Skeletal muscle tissue (tissue), 4 donors: Measurements from ENCODE around the gene FAM174C. TPM values are rescaled to one million over a fixed set of nuclear protein-coding genes. Genes with fewer than 3 reads are reported as not detected.

Experiments
- H3K27ac ChIP-seq: one replicate; pipeline ENCODE4 v1.7.0; 2013; ENCODE audit warnings: mild to moderate bottlenecking, low read depth, low read length, inconsistent platforms
- H3K27me3 ChIP-seq, 3 donors: one replicate each; pipeline ENCODE4 v1.7.0; 2013; ENCODE audit warnings: low read length in 3 of 3; ENCODE audit not compliant: control insufficient read depth in 3 of 3, insufficient read depth in 3 of 3
- H3K36me3 ChIP-seq, 3 donors: one replicate each; pipeline ENCODE4 v1.7.0; 2013; ENCODE audit warnings: low read length in 3 of 3; ENCODE audit not compliant: control insufficient read depth in 3 of 3, insufficient read depth in 3 of 3
- H3K4me1 ChIP-seq, 3 donors: one replicate each; pipeline ENCODE4 v1.7.0; 2013; ENCODE audit warnings: low read length in 3 of 3, mild to moderate bottlenecking in 3 of 3; ENCODE audit not compliant: control insufficient read depth in 3 of 3, insufficient read depth in 3 of 3
- H3K4me3 ChIP-seq, 3 donors: one replicate each; pipeline ENCODE4 v1.7.0; 2013; ENCODE audit warnings: low read length in 3 of 3
- H3K9ac ChIP-seq, 3 donors: one replicate each; pipeline ENCODE4 v1.7.0; 2013; ENCODE audit warnings: low read length in 3 of 3, mild to moderate bottlenecking in 3 of 3, moderate library complexity in 2 of 3, low read depth in 1 of 3
- H3K9me3 ChIP-seq, 3 donors: one replicate each; pipeline ENCODE4 v1.7.0; 2013; ENCODE audit warnings: low read length in 3 of 3; ENCODE audit not compliant: control insufficient read depth in 3 of 3
- total RNA-seq: library from RNA; depleted of rRNA; stranded (reverse); fragments of >200 nt; gene quantifications from one replicate; pipeline ENCODE4 v1.2.3, GENCODE V29; 2014
- donor health status: Osteomylitis.

The FAM174C gene
- total RNA-seq, 1 donor from 2014 or later, result 9.4 TPM

DNA sequence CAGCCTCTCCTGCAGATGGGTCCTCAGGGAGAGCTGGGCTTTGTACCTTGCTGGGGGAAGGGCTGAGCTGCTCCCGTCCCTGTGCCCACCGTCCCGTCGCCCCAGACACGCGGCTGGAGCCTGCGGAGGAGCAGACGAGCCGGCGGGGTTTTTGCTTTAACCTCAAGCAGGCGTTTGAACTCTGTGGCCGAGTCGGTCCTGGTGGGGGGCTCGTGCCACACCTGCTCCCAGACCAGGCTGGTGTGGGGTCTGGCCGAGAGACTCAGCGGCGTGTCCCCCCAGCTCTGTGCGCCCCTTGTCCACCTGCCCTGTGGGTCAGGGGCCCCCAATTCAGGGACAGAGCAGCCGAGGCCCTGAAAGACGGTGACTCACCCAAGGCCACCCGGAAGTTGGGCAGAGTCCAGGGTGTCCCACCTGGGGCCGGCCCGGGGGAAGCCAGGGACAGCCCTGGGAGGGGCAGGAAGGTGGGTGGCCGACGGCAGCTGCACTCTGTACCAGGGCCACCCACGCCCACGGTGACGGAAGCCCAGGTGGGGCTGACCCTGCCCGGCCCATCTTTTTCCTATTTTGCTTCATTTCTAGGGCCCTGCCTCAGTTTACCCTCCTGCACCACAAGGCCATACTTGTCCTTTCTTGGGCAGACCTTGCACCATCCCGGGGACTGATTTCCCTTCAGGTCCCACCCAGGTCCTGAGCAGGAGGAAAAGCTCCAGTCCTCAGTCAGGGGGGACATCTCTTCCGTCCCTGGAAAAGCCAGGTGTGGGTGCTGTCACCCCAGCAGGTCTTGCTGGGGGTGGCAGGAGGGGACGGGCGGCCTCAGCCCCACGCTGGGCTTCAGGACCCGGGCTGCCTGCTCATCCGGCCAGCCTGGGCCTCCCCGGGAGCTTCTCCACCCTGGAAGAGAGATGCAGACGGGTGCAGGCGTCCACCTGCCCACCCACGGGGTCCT is 15.6 kb downstream of the FAM174C start:
- no peaks in the 10 kb centered on the region for H3K9me3 ChIP-seq

DNA sequence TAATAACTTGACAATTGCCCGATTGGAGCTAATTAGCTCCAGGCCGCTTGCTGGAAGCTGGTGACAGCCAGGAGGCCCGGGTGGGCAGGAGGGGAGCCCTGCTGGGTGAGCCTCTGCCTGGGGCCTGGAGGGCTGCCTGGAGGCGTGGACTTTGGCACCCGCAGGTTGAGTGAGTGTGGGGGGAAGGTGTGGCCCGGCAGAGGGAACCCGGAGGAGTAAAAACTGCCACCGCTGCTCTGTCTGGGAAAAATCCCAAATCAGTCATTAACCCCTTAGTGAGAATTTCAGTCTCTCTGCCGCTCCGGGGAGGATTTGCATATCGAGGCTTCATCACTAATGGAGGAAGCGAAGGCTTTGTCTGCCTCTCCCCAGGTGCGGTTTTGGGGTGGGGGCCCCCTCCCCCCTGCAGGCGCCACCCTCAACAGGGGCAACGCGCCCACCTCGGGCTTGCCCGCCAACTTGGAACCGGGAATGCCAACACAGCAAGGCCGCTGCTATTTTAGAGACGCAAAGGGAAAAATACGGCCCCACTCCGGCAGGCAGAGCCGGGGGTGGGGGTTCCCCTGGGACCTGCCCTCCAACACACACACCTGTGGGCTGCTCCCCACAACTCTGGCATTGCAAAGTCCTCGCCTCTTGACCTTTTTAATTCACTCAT is 16.6 kb downstream of the FAM174C start:
- H3K27ac ChIP-seq, result no peak overlapping the region
- H3K9me3 ChIP-seq, result no peaks in the 10 kb centered on the region
- H3K4me3 ChIP-seq, result no peak overlapping the region
- H3K9ac ChIP-seq, result no peak overlapping the region
- no peaks in the 10 kb centered on the region for H3K4me1 ChIP-seq
- H3K36me3 ChIP-seq, result no peaks in the 10 kb centered on the region
- H3K27me3 ChIP-seq, result peaks cover 76 to 93% (median 91%) of the 10 kb centered on the region in 3 donors

More for the DNA sequence above, 15.6 kb downstream of the FAM174C start:
- H3K27me3 ChIP-seq, result peaks cover 77 to 93% (median 91%) of the 10 kb centered on the region in 3 donors
- no peak overlapping the region for H3K4me3 ChIP-seq
- H3K9ac ChIP-seq, result no peak overlapping the region
- H3K36me3 ChIP-seq, result no peaks in the 10 kb centered on the region
- H3K4me1 ChIP-seq, result no peaks in the 10 kb centered on the region
- H3K27ac ChIP-seq, result no peak overlapping the region

DNA sequence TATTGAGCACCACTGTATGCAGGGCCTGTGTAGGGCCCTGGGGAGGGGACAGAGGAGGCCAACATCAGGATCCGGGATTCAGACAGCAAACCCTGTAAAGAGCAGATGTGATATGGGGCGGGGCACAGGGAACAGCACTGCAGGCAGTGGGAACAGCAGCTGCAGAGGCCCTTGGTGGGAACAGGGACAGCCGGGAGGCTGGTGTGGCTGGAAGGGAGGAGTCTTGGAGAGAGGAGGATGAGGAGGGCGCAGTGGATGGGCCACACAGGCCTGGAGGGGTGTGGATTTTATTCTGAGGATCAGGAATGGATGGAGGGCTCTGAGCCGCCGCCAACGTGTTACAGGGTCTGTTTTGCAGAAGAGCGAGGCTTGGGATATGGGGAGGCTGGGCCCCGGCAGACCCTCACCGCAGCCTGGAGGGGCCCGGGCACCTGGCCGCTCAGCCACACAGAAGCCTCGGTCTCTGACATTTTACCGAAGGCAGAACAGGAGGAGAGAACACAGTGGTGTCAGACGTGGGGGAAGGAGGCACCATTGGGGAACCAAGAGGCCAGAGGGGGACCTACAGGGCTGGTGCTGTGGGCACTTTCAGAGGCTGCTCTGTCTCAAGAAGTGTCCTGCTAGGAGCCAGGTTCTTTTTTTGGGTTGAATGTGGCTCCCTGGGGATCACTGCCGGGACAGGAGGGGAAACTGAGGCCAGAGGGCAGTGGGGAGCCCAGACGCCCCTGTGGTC is 17.3 kb downstream of the FAM174C start:
- H3K27ac ChIP-seq, result no peak overlapping the region
- H3K4me1 ChIP-seq, result no peaks in the 10 kb centered on the region
- no peak overlapping the region for H3K4me3 ChIP-seq
- H3K9ac ChIP-seq, result no peak overlapping the region
- peaks cover 73 to 89% (median 84%) of the 10 kb centered on the region in 3 donors for H3K27me3 ChIP-seq
- no peaks in the 10 kb centered on the region for H3K9me3 ChIP-seq
- no peaks in the 10 kb centered on the region for H3K36me3 ChIP-seq

DNA sequence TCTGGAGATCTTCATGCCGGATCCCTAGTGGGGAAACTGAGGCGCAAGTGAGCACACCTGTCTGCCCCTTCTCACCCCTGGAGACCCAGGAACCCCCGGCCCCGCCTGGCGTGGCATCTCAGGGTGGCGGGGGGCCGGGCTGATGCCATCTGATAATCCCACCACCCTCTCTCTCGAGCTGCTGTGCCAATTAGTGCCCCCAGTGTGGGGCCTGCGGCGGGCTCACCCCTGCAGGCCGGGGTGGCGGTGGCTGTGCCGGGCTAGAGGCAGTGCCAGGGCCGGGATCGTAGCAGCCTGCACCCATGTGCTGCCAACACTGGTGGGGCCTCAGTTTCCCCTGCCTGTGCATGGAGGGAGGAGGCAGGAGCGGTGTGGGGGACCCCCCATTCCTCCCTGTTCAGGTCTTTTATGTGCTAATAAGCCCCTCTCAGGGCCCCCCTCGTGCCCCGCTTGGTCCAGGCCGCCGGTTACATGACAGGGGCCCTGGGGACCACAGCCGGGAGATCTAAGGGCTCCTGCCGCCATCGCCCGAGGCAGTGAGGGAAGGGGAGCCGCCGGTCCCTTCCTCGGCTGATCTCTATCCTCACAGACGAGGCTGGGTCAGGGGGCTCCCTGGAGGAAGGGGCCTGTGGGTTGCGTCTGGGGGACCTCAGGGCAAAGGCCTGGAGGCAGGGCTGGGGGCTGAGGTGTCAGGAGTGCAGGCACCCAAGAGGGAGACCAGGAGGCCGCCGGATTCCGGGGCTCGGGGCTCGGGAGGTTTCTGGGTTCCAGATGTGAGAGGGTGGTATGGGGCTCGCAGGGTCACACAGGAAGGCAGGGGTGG is 18.7 kb downstream of the FAM174C start:
- no peaks in the 10 kb centered on the region for H3K4me1 ChIP-seq
- H3K36me3 ChIP-seq, result no peaks in the 10 kb centered on the region
- H3K4me3 ChIP-seq, result no peak overlapping the region
- H3K27me3 ChIP-seq, result peaks cover 59 to 79% (median 75%) of the 10 kb centered on the region in 3 donors
- H3K9me3 ChIP-seq, result no peaks in the 10 kb centered on the region
- H3K27ac ChIP-seq, result no peak overlapping the region
- no peak overlapping the region for H3K9ac ChIP-seq

DNA sequence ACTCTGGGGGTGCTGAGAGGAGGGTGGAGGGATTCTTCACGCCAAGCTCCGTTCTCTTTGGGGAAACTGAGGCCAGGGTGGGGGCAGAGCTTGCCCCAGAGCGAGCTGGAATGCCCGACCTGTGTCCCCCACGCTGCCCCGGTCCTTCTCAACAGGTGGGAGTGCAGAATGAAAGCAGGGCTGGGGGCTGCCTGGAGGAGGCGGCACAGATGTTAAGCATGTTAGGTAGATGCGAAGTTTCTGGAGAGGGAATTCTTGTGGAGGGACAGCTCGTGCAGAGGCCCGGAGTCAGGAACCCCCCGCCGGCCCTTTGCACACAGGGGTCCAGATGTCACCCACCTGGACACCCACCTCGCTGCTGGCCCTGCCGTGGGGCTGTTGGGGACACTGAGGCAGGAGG is 19.4 kb downstream of the FAM174C start:
- Histone ChIP-seq H3K27ac (no peak overlapping the region), H3K4me3 (no peak overlapping the region), H3K36me3 (no peaks in the 10 kb centered on the region), H3K9ac (no peak overlapping the region), H3K9me3 (no peaks in the 10 kb centered on the region), H3K27me3 (peaks cover 52 to 74% (median 69%) of the 10 kb centered on the region in 3 donors), H3K4me1 (no peaks in the 10 kb centered on the region)

DNA sequence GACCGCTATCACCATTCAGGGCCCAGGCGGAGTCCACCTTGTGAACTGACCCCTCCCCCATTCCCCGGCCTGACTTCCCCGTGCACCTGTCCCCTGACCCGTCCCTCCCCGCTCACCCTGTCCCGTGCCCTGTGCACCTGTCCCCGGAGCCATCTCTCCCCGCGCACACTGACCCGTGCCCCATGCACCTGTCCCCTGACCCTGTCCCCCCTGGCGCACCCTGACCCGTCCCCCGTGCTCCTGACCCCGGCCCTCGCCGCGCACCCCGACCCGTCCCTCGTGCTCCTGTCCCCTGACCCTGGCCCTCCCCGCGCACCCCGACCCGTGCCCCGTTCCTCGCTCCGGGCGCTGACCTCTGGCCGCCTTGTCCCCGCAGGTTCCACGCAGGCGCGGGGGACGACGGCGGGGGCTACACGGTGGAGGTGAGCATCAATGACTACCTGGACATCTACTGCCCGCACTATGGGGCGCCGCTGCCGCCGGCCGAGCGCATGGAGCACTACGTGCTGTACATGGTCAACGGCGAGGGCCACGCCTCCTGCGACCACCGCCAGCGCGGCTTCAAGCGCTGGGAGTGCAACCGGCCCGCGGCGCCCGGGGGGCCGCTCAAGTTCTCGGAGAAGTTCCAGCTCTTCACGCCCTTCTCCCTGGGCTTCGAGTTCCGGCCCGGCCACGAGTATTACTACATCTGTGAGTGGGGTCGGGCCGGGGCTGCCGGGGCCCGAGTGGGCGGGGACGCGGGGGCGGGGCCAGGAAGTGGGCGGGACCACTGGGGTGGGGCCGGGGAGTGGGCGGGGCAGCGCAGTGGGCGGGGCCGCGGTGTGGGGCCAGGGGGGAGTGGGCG is 20.1 kb downstream of the FAM174C start:
- H3K9me3 ChIP-seq, result no peaks in the 10 kb centered on the region
- H3K4me3 ChIP-seq, result no peak overlapping the region

DNA sequence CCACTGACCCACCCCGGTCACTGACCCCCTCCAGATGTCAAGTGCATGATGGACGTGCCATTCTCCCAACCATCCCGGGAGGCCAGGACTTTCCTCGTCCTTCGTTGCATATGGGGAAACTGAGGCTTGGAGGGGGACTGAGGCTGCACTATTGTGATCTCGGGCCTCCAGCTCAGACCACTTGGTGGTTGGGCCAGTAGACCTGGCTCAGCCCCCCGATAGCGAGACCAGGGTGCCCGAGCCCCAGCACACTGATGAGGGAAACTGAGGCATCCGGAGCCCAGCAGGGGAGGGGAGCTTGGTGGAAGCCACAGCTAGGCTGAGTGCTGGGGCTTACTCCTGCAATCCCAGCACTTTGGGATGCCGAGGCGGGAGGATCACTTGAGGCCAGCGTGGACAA is 20.7 kb downstream of the FAM174C start:
- H3K4me1 ChIP-seq, result no peaks in the 10 kb centered on the region
- H3K9me3 ChIP-seq, result no peaks in the 10 kb centered on the region
- no peak overlapping the region for H3K27ac ChIP-seq
- H3K27me3 ChIP-seq, result peaks cover 40 to 60% (median 60%) of the 10 kb centered on the region in 3 donors
- H3K9ac ChIP-seq, result no peak overlapping the region
- H3K36me3 ChIP-seq, result no peaks in the 10 kb centered on the region
- H3K4me3 ChIP-seq, result no peak overlapping the region

More for the DNA sequence above, 20.1 kb downstream of the FAM174C start:
- H3K27me3 ChIP-seq, result peaks cover 47 to 67% (median 67%) of the 10 kb centered on the region in 3 donors
- no peak overlapping the region for H3K27ac ChIP-seq
- H3K36me3 ChIP-seq, result no peaks in the 10 kb centered on the region
- no peaks in the 10 kb centered on the region for H3K4me1 ChIP-seq
- no peak overlapping the region for H3K9ac ChIP-seq

DNA sequence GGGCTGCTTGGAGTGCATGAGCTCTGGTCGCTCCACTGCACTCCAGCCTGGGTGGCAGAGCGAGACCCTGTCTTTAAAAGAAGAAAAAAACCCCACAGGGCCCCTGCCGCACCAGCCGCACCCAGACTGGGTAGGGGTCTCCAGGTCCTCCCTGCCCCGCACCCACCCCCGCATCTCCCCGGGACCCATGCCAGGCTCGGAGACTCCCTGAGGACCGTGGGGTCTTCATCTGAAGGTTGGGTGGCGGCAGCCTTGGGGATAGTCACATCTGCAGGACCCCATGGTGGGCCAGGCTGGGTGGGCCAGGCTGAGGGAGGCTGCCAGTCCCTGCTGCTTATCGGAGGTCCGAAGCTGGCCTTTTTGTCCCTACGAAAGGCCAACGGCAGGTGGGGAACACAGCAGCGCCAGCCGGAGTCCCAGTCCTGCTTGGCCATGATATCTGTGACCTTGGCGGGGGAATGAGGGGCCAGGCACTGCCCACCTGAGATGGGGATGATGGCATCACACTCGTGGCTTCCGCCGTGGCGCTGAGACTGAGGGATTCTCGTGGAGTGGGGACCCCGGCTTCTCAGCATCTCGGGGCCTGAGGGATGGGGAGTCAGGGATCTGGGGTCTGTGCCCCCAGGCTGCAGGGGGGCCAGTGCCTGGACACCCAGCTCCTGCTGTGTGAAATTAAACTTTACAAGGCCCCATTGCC is 21.4 kb downstream of the FAM174C start:
- no peak overlapping the region for H3K27ac ChIP-seq
- no peaks in the 10 kb centered on the region for H3K4me1 ChIP-seq
- H3K9ac ChIP-seq, result no peak overlapping the region
- no peak overlapping the region for H3K4me3 ChIP-seq
- peaks cover 35 to 54% (median 54%) of the 10 kb centered on the region in 3 donors for H3K27me3 ChIP-seq
- no peaks in the 10 kb centered on the region for H3K36me3 ChIP-seq
- H3K9me3 ChIP-seq, result no peaks in the 10 kb centered on the region
